Measurements from ENCODE around the gene OSBPL2.

The OSBPL2 gene

DNA sequence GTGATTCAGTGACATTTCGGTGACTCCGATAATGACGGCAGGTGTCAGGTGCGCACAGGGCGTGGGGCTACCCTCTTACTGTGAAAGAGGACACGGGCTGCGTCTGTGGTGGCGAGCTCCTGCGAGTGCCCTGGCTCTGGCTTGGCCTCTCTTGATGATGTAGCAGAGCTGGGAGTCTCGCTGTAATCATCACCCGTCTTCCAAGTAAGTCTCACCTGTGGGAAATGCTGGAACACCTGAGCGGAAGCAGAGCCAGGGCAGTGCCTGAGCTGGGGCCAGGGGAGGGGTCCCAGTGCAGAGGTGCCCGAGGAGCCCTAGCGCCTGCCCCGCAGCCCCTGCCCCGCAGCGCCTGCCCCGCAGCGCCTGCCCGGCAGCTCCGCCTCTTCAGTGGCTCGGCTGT is 4.8 kb downstream of the OSBPL2 start:
- Mint-ChIP-seq H3K4me1 (ENCODE audit: low read depth) (peaks cover 14% of the 10 kb centered on the region), H3K36me3 (ENCODE audit: low read depth) (no peaks in the 10 kb centered on the region), H3K4me3 (no peak overlapping the region), H3K27ac (no peak overlapping the region), H3K9me3 (no peaks in the 10 kb centered on the region), H3K27me3 (ENCODE audit: low read depth) (no peaks in the 10 kb centered on the region)
- DNase-seq (ENCODE audit: low spot score), result no peak

DNA sequence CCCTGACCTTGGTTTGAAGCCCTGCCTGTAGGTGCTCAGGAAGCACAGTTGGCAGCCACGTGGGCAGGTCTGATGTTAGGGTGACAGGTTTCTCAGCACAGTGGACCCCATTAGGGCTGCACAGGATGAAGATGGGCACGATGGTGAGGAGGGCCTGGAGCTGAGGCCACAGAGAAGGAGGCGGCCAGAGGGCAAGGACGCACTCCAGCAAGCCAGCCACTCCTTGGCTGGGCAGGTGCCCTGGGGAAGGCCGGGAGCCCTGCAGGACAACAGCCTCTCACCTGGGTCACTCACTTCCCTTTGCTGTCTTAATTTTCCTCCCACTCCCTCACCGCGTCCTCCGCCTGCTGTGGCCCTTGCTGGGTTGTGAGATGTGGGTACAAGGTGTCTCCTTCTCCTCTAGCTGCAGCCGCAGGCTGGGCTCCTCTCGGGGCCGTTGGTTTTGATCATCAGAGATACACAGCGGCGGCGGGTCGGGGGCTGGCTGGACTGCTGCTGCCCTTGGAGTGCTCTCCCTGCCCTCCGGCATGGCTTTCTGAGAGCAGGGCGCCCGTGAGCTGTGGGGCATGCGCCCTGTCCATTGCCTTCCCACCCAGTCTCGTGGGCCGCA is 5.7 kb downstream of the OSBPL2 start:
- no peak for DNase-seq (ENCODE audit: low spot score)
- H3K36me3 Mint-ChIP-seq (ENCODE audit: low read depth), result no peaks in the 10 kb centered on the region
- H3K27me3 Mint-ChIP-seq (ENCODE audit: low read depth), result no peaks in the 10 kb centered on the region
- peaks cover 14% of the 10 kb centered on the region for H3K4me1 Mint-ChIP-seq (ENCODE audit: low read depth)
- H3K27ac Mint-ChIP-seq, result no peak overlapping the region
- H3K9me3 Mint-ChIP-seq, result no peaks in the 10 kb centered on the region
- no peak overlapping the region for H3K4me3 Mint-ChIP-seq

DNA sequence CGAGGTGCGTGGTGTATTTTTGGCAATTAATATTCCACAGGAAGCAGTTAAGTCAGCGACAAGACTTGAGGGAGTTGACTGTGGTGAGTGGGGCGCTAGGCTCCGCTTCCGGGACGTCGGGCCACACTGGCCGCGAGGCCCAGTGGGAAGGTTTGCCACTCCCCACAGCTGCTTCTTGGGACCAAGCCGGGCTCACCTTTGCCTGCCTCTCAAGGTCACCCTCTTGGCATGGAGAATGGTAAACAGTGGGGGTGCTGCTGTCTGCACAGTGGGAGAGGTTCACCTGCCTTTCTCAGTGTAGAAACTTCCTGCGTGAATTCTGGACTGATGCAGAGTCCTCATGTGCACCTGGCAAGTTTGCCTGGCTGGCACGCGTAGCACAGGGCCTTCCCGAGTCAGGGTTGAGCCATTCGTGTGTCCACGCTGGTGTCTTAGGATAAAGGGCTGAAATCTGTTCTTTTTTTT is 6.4 kb downstream of the OSBPL2 start:
- no peak overlapping the region for H3K27ac Mint-ChIP-seq
- no peaks in the 10 kb centered on the region for H3K36me3 Mint-ChIP-seq (ENCODE audit: low read depth)
- H3K4me1 Mint-ChIP-seq (ENCODE audit: low read depth), result peaks cover 9% of the 10 kb centered on the region
- no peaks in the 10 kb centered on the region for H3K27me3 Mint-ChIP-seq (ENCODE audit: low read depth)
- H3K4me3 Mint-ChIP-seq, result no peak overlapping the region
- no peaks in the 10 kb centered on the region for H3K9me3 Mint-ChIP-seq
- no peak for DNase-seq (ENCODE audit: low spot score)

DNA sequence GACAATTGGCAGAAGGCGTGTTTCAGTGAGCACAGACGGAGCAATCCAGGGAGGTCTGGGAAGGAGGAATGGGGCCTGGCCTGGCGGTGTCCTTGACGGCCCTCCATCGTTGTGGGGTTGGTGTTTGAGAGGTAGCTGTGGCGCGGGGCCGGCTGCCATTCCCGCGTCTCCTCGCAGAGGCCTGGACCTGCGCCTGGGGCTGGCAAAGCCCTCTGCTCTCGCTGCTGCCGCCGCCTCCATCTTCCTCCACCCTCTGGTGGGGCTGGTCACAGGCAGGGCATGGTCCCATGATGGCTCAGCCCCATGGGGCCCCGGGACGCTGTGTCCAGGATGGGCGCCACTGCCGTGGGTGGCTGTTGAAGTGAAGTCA is 7.6 kb downstream of the OSBPL2 start:
- no peaks in the 10 kb centered on the region for H3K9me3 Mint-ChIP-seq
- H3K27ac Mint-ChIP-seq, result no peak overlapping the region
- H3K36me3 Mint-ChIP-seq (ENCODE audit: low read depth), result no peaks in the 10 kb centered on the region
- no peak overlapping the region for H3K4me3 Mint-ChIP-seq
- no peaks in the 10 kb centered on the region for H3K27me3 Mint-ChIP-seq (ENCODE audit: low read depth)
- peaks cover 5% of the 10 kb centered on the region for H3K4me1 Mint-ChIP-seq (ENCODE audit: low read depth)
- DNase-seq (ENCODE audit: low spot score), result no peak

DNA sequence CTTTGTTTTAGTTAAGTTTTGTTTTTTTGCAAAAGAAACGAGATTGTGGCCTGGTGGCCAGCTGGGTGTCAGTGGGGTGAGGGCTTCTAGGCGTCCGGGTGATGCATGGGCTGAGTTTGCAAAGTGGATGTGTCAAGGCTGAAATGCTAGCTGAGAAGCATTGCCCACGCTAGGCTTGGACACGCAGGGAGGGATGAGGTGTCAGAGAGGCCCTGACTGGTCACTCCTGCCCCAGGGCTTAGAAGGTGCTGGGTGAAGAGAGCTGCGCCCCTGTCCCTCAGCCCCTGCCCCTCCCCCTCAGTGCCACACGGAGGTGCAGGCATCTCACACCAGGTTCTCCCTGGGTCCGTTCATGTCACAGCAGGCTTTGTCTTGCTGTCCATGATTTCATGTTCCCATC is 8.1 kb downstream of the OSBPL2 start:
- DNase-seq (ENCODE audit: low spot score), result no peak
- no peaks in the 10 kb centered on the region for H3K36me3 Mint-ChIP-seq (ENCODE audit: low read depth)
- H3K4me1 Mint-ChIP-seq (ENCODE audit: low read depth), result peaks cover 3% of the 10 kb centered on the region
- H3K4me3 Mint-ChIP-seq, result no peak overlapping the region
- no peaks in the 10 kb centered on the region for H3K27me3 Mint-ChIP-seq (ENCODE audit: low read depth)
- no peak overlapping the region for H3K27ac Mint-ChIP-seq
- no peaks in the 10 kb centered on the region for H3K9me3 Mint-ChIP-seq

DNA sequence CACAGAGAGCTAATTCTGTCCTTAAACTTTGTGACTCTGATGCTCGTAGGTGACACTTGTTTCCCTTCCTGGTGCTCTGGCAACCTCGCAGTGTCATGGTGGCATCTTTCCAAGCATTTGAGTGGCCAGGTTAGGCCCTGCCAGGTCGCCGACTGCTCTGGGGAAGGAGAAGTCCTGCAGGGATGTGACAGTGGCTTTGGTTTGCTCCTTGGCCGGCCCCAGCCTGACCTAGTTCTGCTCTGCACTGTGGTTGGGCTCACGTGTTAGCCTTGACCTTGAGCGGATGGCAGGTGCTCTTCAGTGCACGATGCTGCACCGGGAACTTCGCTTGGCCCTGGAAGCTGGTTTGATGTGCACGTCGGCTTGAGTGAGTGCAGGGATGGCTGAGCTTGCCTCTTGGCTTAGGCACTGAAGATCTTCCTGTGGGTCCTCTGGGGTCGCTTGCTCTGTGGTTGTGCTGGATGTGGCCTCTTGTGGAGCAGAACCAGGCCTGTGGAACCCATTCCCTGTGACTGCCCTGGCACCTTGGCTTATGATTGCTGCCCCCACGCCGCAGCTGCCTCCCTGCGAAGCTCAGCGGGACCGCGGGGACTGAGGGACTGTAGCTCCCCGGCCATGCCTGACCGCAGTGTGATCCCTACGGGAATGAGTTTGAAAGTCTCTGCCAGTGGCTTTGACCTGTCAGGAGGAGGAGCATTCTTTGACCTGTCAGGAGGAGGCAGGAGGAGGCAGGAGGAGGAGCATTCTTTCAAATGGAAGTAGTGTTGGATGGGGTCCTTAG is 8.7 kb downstream of the OSBPL2 start:
- H3K4me3 Mint-ChIP-seq, result no peak overlapping the region
- H3K9me3 Mint-ChIP-seq, result no peaks in the 10 kb centered on the region
- no peaks in the 10 kb centered on the region for H3K4me1 Mint-ChIP-seq (ENCODE audit: low read depth)
- no peaks in the 10 kb centered on the region for H3K36me3 Mint-ChIP-seq (ENCODE audit: low read depth)
- no peak for DNase-seq (ENCODE audit: low spot score)
- H3K27ac Mint-ChIP-seq, result no peak overlapping the region
- no peaks in the 10 kb centered on the region for H3K27me3 Mint-ChIP-seq (ENCODE audit: low read depth)

DNA sequence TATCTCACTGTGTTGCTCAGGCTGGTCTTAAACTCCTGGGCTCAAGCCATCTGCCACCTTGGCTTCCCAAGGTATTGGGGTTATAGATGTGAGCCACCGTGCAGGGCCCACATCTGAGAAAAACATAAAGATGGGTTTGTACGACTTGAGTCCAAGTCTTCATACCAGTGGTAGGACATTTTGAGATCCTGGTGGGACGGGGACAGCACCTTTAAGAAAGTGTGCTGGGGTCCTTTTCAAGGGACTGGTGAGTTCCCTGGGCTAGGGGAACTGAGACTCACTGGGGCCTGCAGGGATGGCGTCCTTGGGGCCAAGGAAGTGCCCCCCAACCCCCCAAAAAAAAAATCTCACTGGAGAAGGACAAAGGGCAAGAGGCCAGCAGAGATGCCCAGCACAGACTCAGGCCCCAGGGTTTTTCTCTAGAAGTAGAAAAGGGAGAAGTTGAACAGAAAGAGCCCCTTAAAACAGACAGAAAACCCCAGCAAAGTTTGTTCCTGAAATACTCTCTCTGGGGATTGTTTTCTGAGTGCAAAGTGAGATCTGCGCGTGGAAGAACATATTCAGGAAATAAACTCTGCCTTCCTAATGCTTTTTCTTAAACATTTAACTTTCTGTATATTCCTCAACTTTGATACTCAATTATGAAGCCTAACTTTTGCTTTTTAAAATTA is 10.7 kb downstream of the OSBPL2 start:
- DNase-seq (ENCODE audit: low spot score), result no peak
- H3K4me3 Mint-ChIP-seq, result no peak overlapping the region
- no peak overlapping the region for H3K27ac Mint-ChIP-seq
- no peaks in the 10 kb centered on the region for H3K9me3 Mint-ChIP-seq
- no peaks in the 10 kb centered on the region for H3K27me3 Mint-ChIP-seq (ENCODE audit: low read depth)
- H3K36me3 Mint-ChIP-seq (ENCODE audit: low read depth), result no peaks in the 10 kb centered on the region
- no peaks in the 10 kb centered on the region for H3K4me1 Mint-ChIP-seq (ENCODE audit: low read depth)

DNA sequence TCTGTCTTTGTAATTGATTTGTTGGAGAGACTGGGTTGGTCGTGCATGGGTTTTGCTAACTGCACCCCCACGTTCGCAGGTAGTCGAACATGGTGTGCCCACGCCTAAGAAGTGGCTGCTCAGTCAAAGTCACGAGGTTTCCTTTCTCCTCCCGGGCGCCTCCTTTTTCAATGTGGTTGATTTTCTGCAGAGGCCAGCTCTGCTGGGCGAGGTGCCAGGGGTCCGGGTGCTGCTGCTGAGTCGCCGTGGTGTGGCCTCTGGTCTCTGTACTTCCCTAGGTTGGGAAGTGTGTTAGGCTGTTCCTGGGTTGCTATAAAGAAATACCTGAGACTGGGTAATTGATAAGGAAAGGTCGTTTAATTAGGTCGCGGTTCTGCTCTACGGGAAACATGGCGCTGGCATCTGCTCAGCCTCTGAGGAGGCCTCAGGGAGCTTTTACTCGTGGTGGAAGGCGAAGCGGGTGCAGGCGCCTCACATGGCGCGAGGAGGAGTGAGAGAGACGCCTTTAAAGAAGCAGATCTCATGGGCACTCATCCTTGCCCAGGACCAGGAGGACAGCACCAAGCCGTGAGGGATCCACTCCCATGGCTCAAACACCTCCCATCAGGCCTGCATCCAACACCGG is 14.1 kb downstream of the OSBPL2 start:
- H3K36me3 Mint-ChIP-seq (ENCODE audit: low read depth), result peaks cover 2% of the 10 kb centered on the region
- no peaks in the 10 kb centered on the region for H3K27me3 Mint-ChIP-seq (ENCODE audit: low read depth)
- DNase-seq (ENCODE audit: low spot score), result no peak
- H3K4me3 Mint-ChIP-seq, result no peak overlapping the region
- no peaks in the 10 kb centered on the region for H3K4me1 Mint-ChIP-seq (ENCODE audit: low read depth)
- H3K9me3 Mint-ChIP-seq, result no peaks in the 10 kb centered on the region
- no peak overlapping the region for H3K27ac Mint-ChIP-seq

DNA sequence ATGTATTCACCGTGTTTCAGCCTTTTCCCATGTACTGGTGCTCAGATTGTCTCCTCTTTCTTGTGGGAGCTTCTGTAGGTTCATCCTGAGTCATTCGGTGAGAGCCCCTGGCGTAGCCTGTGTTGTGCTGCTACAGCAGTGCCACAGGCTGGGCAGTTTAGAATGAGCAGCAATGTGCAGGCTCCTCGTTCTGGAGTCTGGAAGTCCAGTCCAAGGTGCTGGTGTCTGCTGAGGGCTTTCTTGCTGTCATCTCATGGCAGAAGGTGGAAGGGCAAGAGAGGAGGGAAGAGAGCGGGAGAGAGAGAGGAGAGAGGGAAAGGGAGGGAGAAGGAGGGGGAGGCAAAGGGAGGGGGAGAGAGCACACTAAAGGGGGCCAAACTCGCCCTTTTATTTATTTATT is 15.1 kb downstream of the OSBPL2 start:
- Mint-ChIP-seq H3K27me3 (ENCODE audit: low read depth) (no peaks in the 10 kb centered on the region), H3K36me3 (ENCODE audit: low read depth) (peaks cover 2% of the 10 kb centered on the region), H3K4me1 (ENCODE audit: low read depth) (no peaks in the 10 kb centered on the region), H3K4me3 (no peak overlapping the region), H3K27ac (no peak overlapping the region), H3K9me3 (no peaks in the 10 kb centered on the region)
- DNase-seq (ENCODE audit: low spot score), result no peak

DNA sequence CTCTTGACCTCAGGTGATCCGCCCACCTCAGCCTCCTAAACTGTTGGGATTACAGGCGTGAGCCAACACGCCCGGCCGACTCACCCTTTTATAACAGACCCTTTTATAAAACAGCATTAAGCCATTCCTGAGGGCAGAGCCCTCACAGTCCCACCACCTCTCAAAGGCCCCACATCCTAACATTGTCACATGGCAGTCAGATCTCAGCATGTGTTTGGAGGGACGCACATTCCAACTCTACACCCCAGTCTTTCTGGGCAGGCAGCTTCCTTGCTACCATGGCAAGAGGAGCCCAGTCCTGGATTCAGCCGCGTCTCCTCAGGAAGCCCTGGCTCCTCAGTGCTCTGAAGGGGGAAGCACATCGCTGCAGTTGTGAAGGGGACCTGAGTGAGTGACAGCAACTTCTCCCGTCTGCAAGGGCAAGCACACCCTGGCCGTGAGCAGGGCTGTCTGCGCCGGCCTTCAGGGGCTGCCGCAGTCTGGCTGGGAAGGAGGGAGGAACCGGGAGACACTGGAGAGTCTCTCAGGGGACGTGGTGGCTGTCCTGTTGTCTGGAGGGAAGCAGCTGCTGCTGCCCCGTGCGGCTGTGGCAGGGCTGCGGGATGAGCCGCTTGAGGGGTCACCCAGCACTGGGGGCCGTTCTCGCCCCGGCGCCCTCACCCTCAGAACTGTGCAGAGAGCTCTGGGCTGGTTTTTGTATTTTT is 15.9 kb downstream of the OSBPL2 start:
- DNase-seq (ENCODE audit: low spot score), result no peak
- H3K27me3 Mint-ChIP-seq (ENCODE audit: low read depth), result no peaks in the 10 kb centered on the region

DNA sequence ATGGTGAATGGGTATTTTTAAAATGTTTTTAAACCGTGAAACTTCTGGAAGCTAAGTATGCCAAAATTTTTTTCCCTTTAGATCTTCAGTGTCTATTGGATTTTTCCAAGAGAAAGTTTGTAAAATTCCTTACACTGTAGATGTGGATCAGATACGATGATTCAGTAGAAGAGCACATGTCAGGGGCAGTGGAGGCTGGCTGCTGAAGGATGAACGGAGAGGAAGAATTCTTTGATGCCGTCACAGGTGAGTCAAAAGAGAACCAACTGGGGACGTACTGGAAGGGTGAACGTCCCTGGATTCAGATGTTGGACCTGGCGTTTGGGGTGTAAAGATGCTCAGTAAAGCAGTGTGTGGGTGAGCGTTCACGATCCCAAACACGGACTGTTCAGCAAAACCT is 17.7 kb downstream of the OSBPL2 start:
- no peaks in the 10 kb centered on the region for H3K4me1 Mint-ChIP-seq (ENCODE audit: low read depth)
- H3K27me3 Mint-ChIP-seq (ENCODE audit: low read depth), result no peaks in the 10 kb centered on the region
- H3K4me3 Mint-ChIP-seq, result no peak overlapping the region
- no peak overlapping the region for H3K27ac Mint-ChIP-seq
- no peak for DNase-seq (ENCODE audit: low spot score)
- H3K36me3 Mint-ChIP-seq (ENCODE audit: low read depth), result peaks cover 2% of the 10 kb centered on the region
- no peaks in the 10 kb centered on the region for H3K9me3 Mint-ChIP-seq

More for the DNA sequence above, 15.9 kb downstream of the OSBPL2 start:
- H3K4me1 Mint-ChIP-seq (ENCODE audit: low read depth), result no peaks in the 10 kb centered on the region
- no peak overlapping the region for H3K27ac Mint-ChIP-seq
- no peaks in the 10 kb centered on the region for H3K9me3 Mint-ChIP-seq
- H3K4me3 Mint-ChIP-seq, result no peak overlapping the region
- peaks cover 2% of the 10 kb centered on the region for H3K36me3 Mint-ChIP-seq (ENCODE audit: low read depth)

DNA sequence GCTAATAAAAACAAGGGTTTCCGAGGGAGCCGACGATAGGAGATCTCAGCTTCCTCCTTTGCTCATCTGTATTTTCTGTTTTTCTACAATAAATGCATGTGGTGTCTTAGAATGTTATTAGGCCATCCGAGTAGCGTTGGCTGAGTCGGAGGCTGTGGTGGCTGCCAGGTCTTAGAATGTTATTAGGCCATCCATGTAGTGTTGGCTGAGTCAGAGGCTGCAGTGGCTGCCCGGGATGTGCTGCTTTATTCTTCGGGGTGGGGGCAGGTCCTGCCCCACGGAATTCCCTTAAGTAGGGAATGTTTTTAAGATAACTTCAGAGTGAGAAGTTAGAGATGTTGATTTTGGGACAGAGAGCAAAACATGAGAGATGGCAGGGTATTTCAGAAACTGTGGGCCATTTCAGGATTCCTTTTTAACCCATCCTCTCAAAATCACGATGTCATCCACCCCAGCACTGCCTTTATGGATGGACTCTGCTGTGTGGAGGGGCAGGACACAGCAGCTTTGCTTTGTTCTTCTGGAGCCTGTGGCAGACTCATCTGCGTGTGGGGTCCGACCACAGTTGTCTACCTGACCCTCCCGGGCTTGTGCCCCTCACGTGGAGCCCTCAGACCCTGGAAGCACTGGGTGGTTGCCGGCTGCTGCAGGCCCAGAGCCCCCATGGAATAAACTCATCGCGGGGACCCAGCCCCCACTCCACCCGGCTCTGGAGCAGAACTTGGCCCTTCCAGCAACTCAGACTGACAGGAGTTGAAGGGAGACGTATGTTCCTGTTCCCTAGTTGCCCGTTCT is 20.4 kb downstream of the OSBPL2 start:
- Mint-ChIP-seq H3K4me1 (ENCODE audit: low read depth) (no peaks in the 10 kb centered on the region), H3K27me3 (ENCODE audit: low read depth) (no peaks in the 10 kb centered on the region), H3K9me3 (no peaks in the 10 kb centered on the region), H3K27ac (no peak overlapping the region), H3K36me3 (ENCODE audit: low read depth) (peaks cover 5% of the 10 kb centered on the region), H3K4me3 (no peak overlapping the region)
- no peak for DNase-seq (ENCODE audit: low spot score)

DNA sequence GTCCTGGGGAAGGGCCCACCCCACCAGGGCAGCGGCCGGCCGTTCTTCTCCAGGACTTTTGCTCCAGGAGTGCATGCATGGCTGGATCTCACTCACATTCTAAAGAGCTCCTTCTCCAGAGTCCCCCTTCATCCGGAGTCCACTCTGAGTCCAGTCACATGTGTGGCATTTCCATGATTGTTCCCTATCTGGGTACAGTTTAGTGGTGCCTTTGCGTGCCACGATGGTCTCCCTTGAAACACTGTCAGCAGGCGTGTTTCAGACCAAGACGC is 20.9 kb downstream of the OSBPL2 start:
- DNase-seq (ENCODE audit: low spot score), result no peak
- no peak overlapping the region for H3K4me3 Mint-ChIP-seq
- no peak overlapping the region for H3K27ac Mint-ChIP-seq
- no peaks in the 10 kb centered on the region for H3K4me1 Mint-ChIP-seq (ENCODE audit: low read depth)
- H3K27me3 Mint-ChIP-seq (ENCODE audit: low read depth), result no peaks in the 10 kb centered on the region
- H3K9me3 Mint-ChIP-seq, result no peaks in the 10 kb centered on the region
- H3K36me3 Mint-ChIP-seq (ENCODE audit: low read depth), result peaks cover 5% of the 10 kb centered on the region
